GM06990 (cell line): ENCODE results near the gene APBB1.
A peak's percentile ranks its signal among the peaks of the same experiment; 100 is the strongest.

ENCODE experiments used
- DNase-seq: peaks from one replicate; pipeline ENCODE4 v3.0.0-alpha.2; 2011; ENCODE audit not compliant: insufficient read length; ENCODE audit errors: extremely low read depth
- H3K27me3 ChIP-seq: replicated peaks from 2 replicates; pipeline ENCODE4 v1.6.0; 2011; ENCODE audit warnings: low read length; ENCODE audit not compliant: control insufficient read depth, insufficient read depth
- H3K36me3 ChIP-seq: 2 replicates; pipeline ENCODE4 v1.5.1; 2011; ENCODE audit warnings: low read length; ENCODE audit not compliant: control insufficient read depth, insufficient read depth
- H3K4me3 ChIP-seq: replicated peaks from 2 replicates; pipeline ENCODE4 v1.5.1; 2011; ENCODE audit warnings: low read depth, mild to moderate bottlenecking, control low read depth, low read length
- CTCF ChIP-seq: IDR thresholded peaks from 2 replicates; pipeline ENCODE4 v1.5.1; 2011; ENCODE audit warnings: low read length, control low read depth, mild to moderate bottlenecking, inconsistent platforms; ENCODE audit not compliant: insufficient read depth, poor library complexity, severe bottlenecking

APBB1 gene

GRCh38 chr11:6433998-6434660 is 15.2 kb upstream of the APBB1 start:
- H3K36me3 ChIP-seq = no peaks in the 10 kb centered on the region
- no peak overlapping the region for H3K4me3 ChIP-seq
- no peak for DNase-seq
- no peak for TF ChIP-seq CTCF
- no peaks in the 10 kb centered on the region for H3K27me3 ChIP-seq

GRCh38 chr11:6431861-6432260 is 13.0 kb upstream of the APBB1 start:
- DNase-seq = no peak
- no peak for TF ChIP-seq CTCF
- no peaks in the 10 kb centered on the region for H3K36me3 ChIP-seq
- H3K27me3 ChIP-seq = no peaks in the 10 kb centered on the region
- H3K4me3 ChIP-seq = no peak overlapping the region

- DNase-seq = no peak
- no peaks in the 10 kb centered on the region; the same call in 1 of the 2 replicates for H3K27me3 ChIP-seq
- no peak overlapping the region for H3K4me3 ChIP-seq
- H3K36me3 ChIP-seq = no peaks in the 10 kb centered on the region
- no peak for TF ChIP-seq CTCF
Observed at GRCh38 chr11:6427516-6427915, 8.6 kb upstream of the APBB1 start.

- DNase-seq = no peak
- peaks cover 2% of the 10 kb centered on the region for H3K27me3 ChIP-seq
- H3K4me3 ChIP-seq = no peak overlapping the region
- TF ChIP-seq CTCF = no peak
- H3K36me3 ChIP-seq = no peaks in the 10 kb centered on the region
Observed at GRCh38 chr11:6420677-6421076, 1.8 kb upstream of the APBB1 start.

GRCh38 chr11:6418557-6419008 is 311 bp downstream of the APBB1 start:
- Histone ChIP-seq H3K27me3 (peaks cover 2% of the 10 kb centered on the region), H3K36me3 (no peaks in the 10 kb centered on the region), H3K4me3 (peak overlapping the region; percentile 67)
- no peak for DNase-seq
- TF ChIP-seq CTCF = no peak
